HG03139 (cell line): ENCODE results near the gene AIPL1.
A peak's percentile ranks its signal among the peaks of the same experiment; 100 is the strongest.

Experiments used
- ATAC-seq: cut with Tn5 transposase; IDR thresholded peaks from one replicate; pipeline ENCODE4 v1.9.1; 2021; ENCODE audit not compliant: unreplicated experiment

The AIPL1 gene

GRCh38 chr17:6452471-6453266 lies 17.7 kb upstream of the AIPL1 start:
- no peak for ATAC-seq

- ATAC-seq: no peak
Observed at GRCh38 chr17:6450926-6451832, 16.3 kb upstream of the AIPL1 start.

GRCh38 chr17:6449307-6449706 lies 14.4 kb upstream of the AIPL1 start:
- no peak for ATAC-seq

GRCh38 chr17:6448473-6448872 lies 13.6 kb upstream of the AIPL1 start:
- no peak for ATAC-seq

GRCh38 chr17:6446516-6447100 lies 11.7 kb upstream of the AIPL1 start:
- no peak for ATAC-seq

- ATAC-seq: no peak
Observed at GRCh38 chr17:6444571-6445335, 9.8 kb upstream of the AIPL1 start.

- ATAC-seq: peak; percentile 86
Observed at GRCh38 chr17:6443692-6444570, 9.0 kb upstream of the AIPL1 start, which contains the start of gene PIMREG. Gene PIMREG, plus strand, starts transcription at chr17:6444455. Its CDS starts 656 bp downstream, at chr17:6445111.

GRCh38 chr17:6442775-6443174 lies 7.9 kb upstream of the AIPL1 start:
- ATAC-seq: no peak

GRCh38 chr17:6439951-6440350 lies 5.0 kb upstream of the AIPL1 start:
- ATAC-seq: no peak

- no peak for ATAC-seq
Observed at GRCh38 chr17:6437956-6438355, 3.0 kb upstream of the AIPL1 start.

GRCh38 chr17:6437466-6437865 lies 2.5 kb upstream of the AIPL1 start:
- no peak for ATAC-seq

- no peak for ATAC-seq
Observed at GRCh38 chr17:6435968-6436367, 1.0 kb upstream of the AIPL1 start.

- no peak for ATAC-seq
Observed at GRCh38 chr17:6430769-6431168, 4.2 kb downstream of the AIPL1 start.

- no peak for ATAC-seq
Observed at GRCh38 chr17:6429266-6429665, 5.7 kb downstream of the AIPL1 start.

- ATAC-seq: no peak
Observed at GRCh38 chr17:6428207-6428965, 6.5 kb downstream of the AIPL1 start.

- no peak for ATAC-seq
Observed at GRCh38 chr17:6427279-6427781, 7.6 kb downstream of the AIPL1 start.

- no peak for ATAC-seq
Observed at GRCh38 chr17:6426356-6427101, 8.4 kb downstream of the AIPL1 start.

GRCh38 chr17:6425407-6425806 lies 9.5 kb downstream of the AIPL1 start:
- no peak for ATAC-seq
